WTC11 (cell line): ENCODE results near the gene ARL15. TPM values are rescaled to one million over a fixed set of nuclear protein-coding genes. Genes with fewer than 3 reads are reported as not detected.

Source experiments
- ATAC-seq: fragments of 200-7000 bp; cut with Tn5 transposase; 2 replicates; pipeline ENCODE4 v1.10.0; 2021; ENCODE audit warnings: mild to moderate bottlenecking, moderate library complexity
- CTCF ChIA-PET: fragments of 300-600 bp; sonication (Branson Sonifier 250); formaldehyde crosslinking; loops from one replicate; lab custom pipeline; 2021; ENCODE audit warnings: antibody characterized with exemption; lab: Charles Lee
- POLR2A ChIA-PET: fragments of 350-600 bp; sonication (Branson Sonifier 250); formaldehyde crosslinking; loops from one replicate; lab custom pipeline; 2021; ENCODE audit warnings: antibody characterized with exemption; lab: Charles Lee
- DNase-seq: peaks from one replicate; pipeline ENCODE4 v3.0.0; 2021; ENCODE audit warnings: low spot score
- H3K27ac Mint-ChIP-seq: 2 replicates; pipeline ENCODE4 v1.8.0; 2021; ENCODE audit warnings: mixed read lengths
- H3K27me3 Mint-ChIP-seq: 2 replicates; pipeline ENCODE4 v1.8.0; 2021; ENCODE audit warnings: low read depth, mild to moderate bottlenecking, moderate library complexity, mixed read lengths
- H3K36me3 Mint-ChIP-seq: 2 replicates; pipeline ENCODE4 v1.8.0; 2021; ENCODE audit warnings: mixed read lengths
- H3K4me1 Mint-ChIP-seq: 2 replicates; pipeline ENCODE4 v1.8.0; 2022; ENCODE audit warnings: mixed read lengths
- H3K4me3 Mint-ChIP-seq: 2 replicates; pipeline ENCODE4 v1.8.0; 2021; ENCODE audit warnings: mild to moderate bottlenecking, moderate library complexity, mixed read lengths
- H3K9me3 Mint-ChIP-seq: 2 replicates; pipeline ENCODE4 v1.8.0; 2021; ENCODE audit warnings: mixed read lengths
- AR ChIP-seq: fragments of 250-450 bp; sonication (Bioruptor Pico); IDR thresholded peaks from 2 replicates; pipeline ENCODE4 v1.9.0; 2021; ENCODE audit warnings: mild to moderate bottlenecking
- ATF1 ChIP-seq: sonication (generic); formaldehyde crosslinking; IDR thresholded peaks from 2 replicates; pipeline ENCODE4 v1.8.1; 2023; ENCODE audit warnings: mild to moderate bottlenecking, moderate library complexity, missing genetic modification reagents
- ELF4 ChIP-seq: sonication (generic); formaldehyde crosslinking; IDR thresholded peaks from 2 replicates; pipeline ENCODE4 v1.8.1; 2022; ENCODE audit warnings: low read depth, mild to moderate bottlenecking, moderate library complexity, missing genetic modification reagents
- EMX1 ChIP-seq: fragments of 250-450 bp; sonication (Bioruptor Pico); IDR thresholded peaks from 2 replicates; pipeline ENCODE4 v1.8.0; 2021; ENCODE audit warnings: mild to moderate bottlenecking
- FOXK1 ChIP-seq: sonication (generic); formaldehyde crosslinking; IDR thresholded peaks from 2 replicates; pipeline ENCODE4 v1.8.0; 2022; ENCODE audit warnings: mild to moderate bottlenecking, moderate library complexity, missing genetic modification reagents
- KAT7 ChIP-seq: sonication (generic); formaldehyde crosslinking; IDR thresholded peaks from 2 replicates; pipeline ENCODE4 v1.8.1; 2023; ENCODE audit warnings: missing genetic modification reagents, mild to moderate bottlenecking, borderline replicate concordance
- MAX ChIP-seq: sonication (generic); formaldehyde crosslinking; IDR thresholded peaks from 2 replicates; pipeline ENCODE4 v1.8.0; 2022; ENCODE audit warnings: mild to moderate bottlenecking, missing genetic modification reagents
- NR1H2 ChIP-seq: sonication (generic); formaldehyde crosslinking; IDR thresholded peaks from 2 replicates; pipeline ENCODE4 v1.9.0; 2021; ENCODE audit warnings: mild to moderate bottlenecking, moderate library complexity, missing genetic modification reagents
- RELA ChIP-seq: sonication (generic); formaldehyde crosslinking; IDR thresholded peaks from 2 replicates; pipeline ENCODE4 v1.8.1; 2022; ENCODE audit warnings: missing genetic modification reagents, mild to moderate bottlenecking, borderline replicate concordance
- SOX15 ChIP-seq: fragments of 250-450 bp; sonication (Bioruptor Pico); IDR thresholded peaks from 2 replicates; pipeline ENCODE4 v1.9.0; 2021; ENCODE audit warnings: mild to moderate bottlenecking
- TEAD1 ChIP-seq: sonication (generic); formaldehyde crosslinking; IDR thresholded peaks from 2 replicates; pipeline ENCODE4 v1.8.0; 2022; ENCODE audit warnings: mild to moderate bottlenecking, missing genetic modification reagents
- ZNF138 ChIP-seq: sonication (generic); formaldehyde crosslinking; conservative IDR thresholded peaks from 2 replicates; pipeline ENCODE4 v1.8.1; 2022; ENCODE audit warnings: mild to moderate bottlenecking, moderate library complexity, missing genetic modification reagents
- ZNF317 ChIP-seq: sonication (generic); formaldehyde crosslinking; IDR thresholded peaks from 2 replicates; pipeline ENCODE4 v1.8.1; 2023; ENCODE audit warnings: low read depth, mild to moderate bottlenecking, moderate library complexity, missing genetic modification reagents, borderline replicate concordance
- total RNA-seq: library from RNA; stranded (reverse); gene quantifications from 3 replicates; pipeline ENCODE4 v1.2.3, GENCODE V29; 2021
- TF ChIP-seq, protein P1 (sequence below): sonication (generic); formaldehyde crosslinking; IDR thresholded peaks from 2 replicates; pipeline ENCODE4 v1.8.1; 2023; ENCODE audit warnings: mild to moderate bottlenecking, missing genetic modification reagents
- TF ChIP-seq, protein P2 (sequence below): sonication (generic); formaldehyde crosslinking; IDR thresholded peaks from 2 replicates; pipeline ENCODE4 v1.8.1; 2022; ENCODE audit warnings: mild to moderate bottlenecking, missing genetic modification reagents, moderate library complexity, borderline replicate concordance
- TF ChIP-seq, protein P3 (sequence below): fragments of 250-450 bp; sonication (Bioruptor Pico); IDR thresholded peaks from 2 replicates; pipeline ENCODE4 v1.9.0; 2021; ENCODE audit warnings: moderate library complexity, mild to moderate bottlenecking, inconsistent platforms, borderline replicate concordance
- TF ChIP-seq, protein P4 (sequence below): sonication (generic); formaldehyde crosslinking; IDR thresholded peaks from 2 replicates; pipeline ENCODE4 v1.8.0; 2022; ENCODE audit warnings: mild to moderate bottlenecking, missing genetic modification reagents
- TF ChIP-seq, protein P5 (sequence below): sonication (generic); formaldehyde crosslinking; IDR thresholded peaks from 2 replicates; pipeline ENCODE4 v1.8.1; 2023; ENCODE audit warnings: mild to moderate bottlenecking, missing genetic modification reagents, moderate library complexity

ARL15 gene
- total RNA-seq, 1 experiment from 2014 or later = 20.1 TPM

DNA sequence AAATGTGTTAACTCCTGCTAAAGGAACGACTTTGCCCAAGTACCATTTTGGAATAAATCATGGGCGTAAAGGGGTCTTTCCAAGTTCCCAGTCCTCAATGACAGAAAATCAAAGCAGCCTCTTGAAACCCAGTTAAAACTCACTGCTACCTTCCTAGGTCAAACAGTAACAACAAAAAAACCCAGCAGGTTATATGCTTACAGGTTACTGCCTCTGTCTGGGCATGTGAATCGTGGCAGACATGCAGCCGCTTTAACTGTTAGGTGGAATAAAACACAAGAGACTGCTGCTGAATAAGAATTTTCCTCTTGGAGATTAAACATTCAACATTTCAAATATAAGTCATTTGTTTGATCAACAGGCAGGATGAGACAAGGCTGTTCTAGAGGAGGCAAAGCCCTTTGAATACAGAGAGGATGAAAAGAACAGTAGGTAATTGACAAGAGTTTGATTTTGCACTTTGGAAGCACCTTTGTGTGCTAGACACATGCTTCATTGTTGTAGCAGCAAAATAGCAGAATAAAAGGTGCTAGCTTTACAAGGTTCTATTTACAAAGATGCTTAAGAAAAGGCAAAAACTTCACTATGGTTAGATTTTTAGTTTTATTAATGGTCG lies 430.6 kb downstream of the ARL15 start:
- Mint-ChIP-seq H3K9me3 (peaks cover 3% of the 10 kb centered on the region; the same call in 1 of the 2 replicates), H3K4me3 (no peak overlapping the region), H3K27me3 (no peaks in the 10 kb centered on the region), H3K36me3 (peaks cover 2% of the 10 kb centered on the region; the same call in 1 of the 2 replicates), H3K4me1 (peaks cover 44% of the 10 kb centered on the region), H3K27ac (no peak overlapping the region)
- POLR2A ChIA-PET = no interaction called here
- CTCF ChIA-PET = no interaction called here
- TF ChIP-seq, protein P1, sequence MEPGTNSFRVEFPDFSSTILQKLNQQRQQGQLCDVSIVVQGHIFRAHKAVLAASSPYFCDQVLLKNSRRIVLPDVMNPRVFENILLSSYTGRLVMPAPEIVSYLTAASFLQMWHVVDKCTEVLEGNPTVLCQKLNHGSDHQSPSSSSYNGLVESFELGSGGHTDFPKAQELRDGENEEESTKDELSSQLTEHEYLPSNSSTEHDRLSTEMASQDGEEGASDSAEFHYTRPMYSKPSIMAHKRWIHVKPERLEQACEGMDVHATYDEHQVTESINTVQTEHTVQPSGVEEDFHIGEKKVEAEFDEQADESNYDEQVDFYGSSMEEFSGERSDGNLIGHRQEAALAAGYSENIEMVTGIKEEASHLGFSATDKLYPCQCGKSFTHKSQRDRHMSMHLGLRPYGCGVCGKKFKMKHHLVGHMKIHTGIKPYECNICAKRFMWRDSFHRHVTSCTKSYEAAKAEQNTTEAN (CRISPR knock-in tag) = no peak
- no peak for TF ChIP-seq ATF1
- TF ChIP-seq, protein P2, sequence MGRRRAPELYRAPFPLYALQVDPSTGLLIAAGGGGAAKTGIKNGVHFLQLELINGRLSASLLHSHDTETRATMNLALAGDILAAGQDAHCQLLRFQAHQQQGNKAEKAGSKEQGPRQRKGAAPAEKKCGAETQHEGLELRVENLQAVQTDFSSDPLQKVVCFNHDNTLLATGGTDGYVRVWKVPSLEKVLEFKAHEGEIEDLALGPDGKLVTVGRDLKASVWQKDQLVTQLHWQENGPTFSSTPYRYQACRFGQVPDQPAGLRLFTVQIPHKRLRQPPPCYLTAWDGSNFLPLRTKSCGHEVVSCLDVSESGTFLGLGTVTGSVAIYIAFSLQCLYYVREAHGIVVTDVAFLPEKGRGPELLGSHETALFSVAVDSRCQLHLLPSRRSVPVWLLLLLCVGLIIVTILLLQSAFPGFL (CRISPR knock-in tag) = no peak
- no peak for TF ChIP-seq ZNF138 (CRISPR knock-in tag)
- TF ChIP-seq KAT7 (CRISPR knock-in tag) = no peak
- no peak for TF ChIP-seq SOX15 (CRISPR knock-in tag)
- no peak for TF ChIP-seq AR
- TF ChIP-seq, protein P3, sequence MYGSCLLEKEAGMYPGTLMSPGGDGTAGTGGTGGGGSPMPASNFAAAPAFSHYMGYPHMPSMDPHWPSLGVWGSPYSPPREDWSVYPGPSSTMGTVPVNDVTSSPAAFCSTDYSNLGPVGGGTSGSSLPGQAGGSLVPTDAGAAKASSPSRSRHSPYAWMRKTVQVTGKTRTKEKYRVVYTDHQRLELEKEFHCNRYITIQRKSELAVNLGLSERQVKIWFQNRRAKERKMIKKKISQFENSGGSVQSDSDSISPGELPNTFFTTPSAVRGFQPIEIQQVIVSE (CRISPR knock-in tag) = no peak
- no peak for TF ChIP-seq TEAD1 (CRISPR knock-in tag)
- TF ChIP-seq ELF4 (CRISPR knock-in tag) = no peak
- TF ChIP-seq, protein P4, sequence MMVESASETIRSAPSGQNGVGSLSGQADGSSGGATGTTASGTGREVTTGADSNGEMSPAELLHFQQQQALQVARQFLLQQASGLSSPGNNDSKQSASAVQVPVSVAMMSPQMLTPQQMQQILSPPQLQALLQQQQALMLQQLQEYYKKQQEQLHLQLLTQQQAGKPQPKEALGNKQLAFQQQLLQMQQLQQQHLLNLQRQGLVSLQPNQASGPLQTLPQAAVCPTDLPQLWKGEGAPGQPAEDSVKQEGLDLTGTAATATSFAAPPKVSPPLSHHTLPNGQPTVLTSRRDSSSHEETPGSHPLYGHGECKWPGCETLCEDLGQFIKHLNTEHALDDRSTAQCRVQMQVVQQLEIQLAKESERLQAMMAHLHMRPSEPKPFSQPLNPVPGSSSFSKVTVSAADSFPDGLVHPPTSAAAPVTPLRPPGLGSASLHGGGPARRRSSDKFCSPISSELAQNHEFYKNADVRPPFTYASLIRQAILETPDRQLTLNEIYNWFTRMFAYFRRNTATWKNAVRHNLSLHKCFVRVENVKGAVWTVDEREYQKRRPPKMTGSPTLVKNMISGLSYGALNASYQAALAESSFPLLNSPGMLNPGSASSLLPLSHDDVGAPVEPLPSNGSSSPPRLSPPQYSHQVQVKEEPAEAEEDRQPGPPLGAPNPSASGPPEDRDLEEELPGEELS (CRISPR knock-in tag) = no peak
- no peak for TF ChIP-seq NR1H2
- TF ChIP-seq EMX1 = no peak
- no peak for TF ChIP-seq FOXK1 (CRISPR knock-in tag)
- no peak for TF ChIP-seq ZNF317 (CRISPR knock-in tag)
- TF ChIP-seq, protein P5, sequence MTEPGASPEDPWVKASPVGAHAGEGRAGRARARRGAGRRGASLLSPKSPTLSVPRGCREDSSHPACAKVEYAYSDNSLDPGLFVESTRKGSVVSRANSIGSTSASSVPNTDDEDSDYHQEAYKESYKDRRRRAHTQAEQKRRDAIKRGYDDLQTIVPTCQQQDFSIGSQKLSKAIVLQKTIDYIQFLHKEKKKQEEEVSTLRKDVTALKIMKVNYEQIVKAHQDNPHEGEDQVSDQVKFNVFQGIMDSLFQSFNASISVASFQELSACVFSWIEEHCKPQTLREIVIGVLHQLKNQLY (CRISPR knock-in tag) = no peak
- no peak for TF ChIP-seq MAX (CRISPR knock-in tag)
- no peak for TF ChIP-seq RELA
- DNase-seq (no peak), ATAC-seq (peak; percentile 50)
